Left kidney (tissue), 8 donors: Measurements from ENCODE around the gene EPO. TPM values are rescaled to one million over a fixed set of nuclear protein-coding genes. Genes with fewer than 3 reads are reported as not detected.

Source experiments
- DNase-seq: peaks from one replicate; pipeline ENCODE4 v3.0.0-alpha.2; 2013
- long read RNA-seq, 8 donors: transcript quantifications; one replicate each; lab custom pipeline, GENCODE V29; 2026
- polyA plus RNA-seq: library from polyadenylated mRNA; unstranded; fragments of 120-200 nt; gene quantifications from one replicate; pipeline ENCODE4 v1.2.1, GENCODE V29; 2013; ENCODE audit not compliant: insufficient read length

The EPO gene
- 0.20 TPM for polyA plus RNA-seq
- long read RNA-seq, donor 1 = 0 reads
- long read RNA-seq, donor 2 = 0 reads
- long read RNA-seq, donor 3 = 0 reads
- long read RNA-seq, donor 4 = 0 reads
- long read RNA-seq, donor 5 = 0 reads
- long read RNA-seq, donor 6 = 0 reads
- long read RNA-seq, donor 7 = 0 reads
- long read RNA-seq, donor 8 = 0 reads

DNA sequence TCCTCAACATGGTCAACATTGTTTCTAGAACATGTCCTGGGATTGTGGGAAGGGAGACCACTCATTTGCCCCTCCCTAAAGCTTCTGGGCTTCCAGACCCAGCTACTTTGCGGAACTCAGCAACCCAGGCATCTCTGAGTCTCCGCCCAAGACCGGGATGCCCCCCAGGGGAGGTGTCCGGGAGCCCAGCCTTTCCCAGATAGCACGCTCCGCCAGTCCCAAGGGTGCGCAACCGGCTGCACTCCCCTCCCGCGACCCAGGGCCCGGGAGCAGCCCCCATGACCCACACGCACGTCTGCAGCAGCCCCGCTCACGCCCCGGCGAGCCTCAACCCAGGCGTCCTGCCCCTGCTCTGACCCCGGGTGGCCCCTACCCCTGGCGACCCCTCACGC lies at the start of gene EPO:
Gene EPO (plus strand): TSS at position 190 of the 392 bp plus-strand sequence. CDS start 513 bp downstream, outside the sequence.
- DNase-seq = no peak

DNA sequence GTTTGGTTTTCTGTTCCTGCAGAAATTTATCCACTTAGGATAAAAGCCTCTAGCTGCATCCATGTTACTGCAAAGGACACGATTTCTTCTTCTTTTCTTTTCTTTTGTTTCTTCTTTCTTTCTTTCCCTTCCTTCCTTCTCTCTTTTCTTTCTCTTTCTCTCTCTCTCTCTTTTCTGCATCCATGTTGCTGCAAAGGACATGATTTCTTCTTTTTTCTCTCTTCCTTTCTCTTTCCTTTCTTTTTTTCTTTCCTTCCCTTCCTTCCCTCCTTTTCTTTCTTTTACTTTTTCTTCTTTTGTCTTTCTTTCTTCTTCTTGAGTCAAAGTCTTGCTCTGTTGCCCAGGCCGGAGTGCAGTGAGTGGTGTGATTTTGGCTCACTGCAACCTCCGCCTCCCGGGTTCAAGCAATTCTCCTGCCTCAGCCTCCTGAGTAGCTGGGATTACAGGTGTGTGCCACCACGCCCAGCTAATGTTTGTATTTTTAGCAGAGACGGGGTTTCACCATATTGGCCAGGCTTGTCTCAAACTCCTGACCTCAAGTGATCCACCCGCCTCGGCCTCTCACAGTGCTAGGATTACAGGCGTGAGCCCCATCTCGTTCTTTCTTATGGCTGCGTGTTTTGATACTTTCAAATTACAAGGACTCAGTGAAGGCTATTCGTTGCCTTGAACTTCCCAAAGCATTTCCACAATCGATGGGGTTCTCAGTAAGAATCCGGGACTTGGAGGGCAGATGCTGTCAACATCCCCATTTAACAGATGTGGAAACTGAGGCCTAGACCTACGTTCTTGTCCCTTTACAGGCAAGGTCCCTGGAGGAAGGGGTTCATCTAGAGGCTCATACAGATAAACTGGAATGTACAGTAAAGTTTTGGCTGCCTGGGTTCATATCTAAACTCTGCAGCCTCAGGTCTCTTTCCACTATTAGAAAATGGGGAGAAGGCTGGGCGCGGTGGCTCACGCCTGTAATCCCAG lies 48.6 kb upstream of the EPO start:
- no peak for DNase-seq

DNA sequence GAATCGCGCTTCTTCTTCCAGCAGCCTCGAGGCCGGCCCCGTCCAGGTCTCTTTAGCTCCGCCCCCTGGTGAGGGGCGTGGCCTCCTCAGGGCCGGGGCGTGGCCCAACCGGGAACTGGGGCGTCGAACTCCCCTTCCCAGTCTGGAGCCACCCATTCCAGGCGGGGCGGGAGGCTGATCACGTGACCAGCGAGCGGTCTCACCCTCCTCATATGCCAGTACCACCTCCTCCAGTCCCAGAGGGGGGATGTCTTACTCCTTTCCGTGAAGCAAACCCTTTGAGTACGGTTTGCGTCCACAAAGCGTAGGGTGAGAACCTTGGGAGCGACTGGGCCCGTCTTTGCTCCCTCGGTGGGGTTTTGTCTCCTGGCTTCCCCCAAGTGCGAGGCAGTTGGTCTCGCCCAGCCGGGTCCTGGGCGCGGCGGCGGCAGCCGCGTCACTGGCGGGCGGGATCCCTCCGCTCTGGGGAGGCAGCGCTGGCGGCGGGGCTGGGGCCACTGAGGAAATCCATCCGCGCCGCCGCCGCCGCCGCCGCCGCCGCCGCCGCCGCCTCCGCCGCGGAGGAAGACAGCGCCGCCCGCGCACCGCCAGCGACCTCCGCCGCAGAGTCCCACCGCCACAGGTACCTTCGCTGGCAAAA lies 46.8 kb upstream of the EPO start, which contains the start of gene GNB2:
Gene GNB2 (plus strand): TSS at position 439 of the 640 bp plus-strand sequence. CDS start 2,526 bp downstream, outside the sequence.
- DNase-seq = peak; percentile 99

DNA sequence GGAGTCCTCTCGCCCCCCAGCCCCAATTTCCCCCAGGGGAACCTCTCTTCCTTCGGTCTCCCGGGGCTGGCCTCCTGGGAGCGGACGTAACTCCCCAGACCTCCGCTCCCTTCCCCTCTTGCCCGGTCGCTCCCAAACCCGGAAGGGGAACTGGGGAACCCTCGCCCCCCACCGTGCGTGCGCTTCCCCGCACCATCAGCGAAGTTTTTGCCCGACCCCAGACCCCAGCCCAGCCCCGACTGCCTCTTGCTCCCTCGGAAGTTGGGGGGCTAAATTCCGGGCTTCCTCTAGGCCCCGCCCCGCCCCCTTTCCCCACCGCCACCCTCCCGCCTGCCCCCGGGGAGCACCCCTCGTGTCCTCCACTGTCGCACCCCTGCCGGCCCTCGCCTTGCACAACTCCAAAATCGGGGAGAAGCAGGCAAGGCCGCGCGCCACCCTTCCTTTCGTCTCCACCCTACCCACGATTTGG lies 46.3 kb upstream of the EPO start:
- DNase-seq = no peak

DNA sequence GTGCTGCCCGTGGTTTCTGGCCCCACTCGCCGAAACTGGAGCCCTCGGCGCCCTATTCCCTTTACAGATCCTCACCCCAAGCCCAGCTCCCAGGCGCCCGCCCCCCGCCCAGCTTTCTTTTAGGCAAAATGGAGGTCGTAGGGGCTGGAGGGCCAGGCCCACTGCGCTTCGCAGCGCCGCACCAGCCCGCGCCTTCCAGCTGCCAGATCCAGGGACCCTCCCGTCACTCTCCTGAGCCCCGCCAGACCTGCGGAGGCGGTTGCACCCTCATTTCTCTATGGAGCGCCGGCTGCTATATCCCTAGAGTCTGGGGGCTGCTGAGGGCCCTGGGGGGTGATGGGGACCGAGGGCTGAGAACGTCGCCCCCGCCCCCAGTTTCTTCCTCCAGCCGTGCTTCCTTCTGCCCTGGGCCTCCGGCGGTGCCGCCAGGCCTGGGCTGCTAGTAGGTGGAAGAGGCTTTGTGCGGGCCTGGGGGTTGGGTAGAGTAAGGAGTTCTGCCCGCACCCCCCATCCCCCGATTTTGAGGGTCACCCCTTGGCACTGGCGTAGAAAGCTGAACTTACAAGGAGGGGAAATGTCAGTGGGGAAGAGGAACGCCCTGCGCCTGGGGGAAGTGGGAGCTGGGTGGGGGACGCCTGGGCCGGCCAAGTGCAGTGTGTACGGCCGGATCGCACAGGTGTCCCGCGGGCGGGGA lies 45.7 kb upstream of the EPO start:
- DNase-seq = no peak

DNA sequence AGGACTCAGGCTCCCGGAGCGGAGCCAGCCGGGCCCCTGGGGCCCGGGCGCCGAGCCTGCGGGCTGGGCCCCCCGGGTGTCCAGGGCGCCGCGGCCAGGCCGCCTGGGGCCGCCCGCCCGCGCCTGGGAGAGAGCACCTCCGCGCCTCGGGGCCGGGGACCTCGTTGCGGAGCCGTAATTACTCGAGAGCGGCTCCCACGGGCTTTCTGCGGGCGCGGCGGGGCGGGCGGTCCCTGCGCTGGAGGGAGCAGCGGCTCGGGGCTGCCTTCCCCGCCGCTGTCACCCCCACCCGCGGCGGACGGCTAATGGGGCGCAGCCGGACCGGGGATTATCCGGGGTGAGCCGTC lies 45.2 kb upstream of the EPO start:
- DNase-seq = no peak

DNA sequence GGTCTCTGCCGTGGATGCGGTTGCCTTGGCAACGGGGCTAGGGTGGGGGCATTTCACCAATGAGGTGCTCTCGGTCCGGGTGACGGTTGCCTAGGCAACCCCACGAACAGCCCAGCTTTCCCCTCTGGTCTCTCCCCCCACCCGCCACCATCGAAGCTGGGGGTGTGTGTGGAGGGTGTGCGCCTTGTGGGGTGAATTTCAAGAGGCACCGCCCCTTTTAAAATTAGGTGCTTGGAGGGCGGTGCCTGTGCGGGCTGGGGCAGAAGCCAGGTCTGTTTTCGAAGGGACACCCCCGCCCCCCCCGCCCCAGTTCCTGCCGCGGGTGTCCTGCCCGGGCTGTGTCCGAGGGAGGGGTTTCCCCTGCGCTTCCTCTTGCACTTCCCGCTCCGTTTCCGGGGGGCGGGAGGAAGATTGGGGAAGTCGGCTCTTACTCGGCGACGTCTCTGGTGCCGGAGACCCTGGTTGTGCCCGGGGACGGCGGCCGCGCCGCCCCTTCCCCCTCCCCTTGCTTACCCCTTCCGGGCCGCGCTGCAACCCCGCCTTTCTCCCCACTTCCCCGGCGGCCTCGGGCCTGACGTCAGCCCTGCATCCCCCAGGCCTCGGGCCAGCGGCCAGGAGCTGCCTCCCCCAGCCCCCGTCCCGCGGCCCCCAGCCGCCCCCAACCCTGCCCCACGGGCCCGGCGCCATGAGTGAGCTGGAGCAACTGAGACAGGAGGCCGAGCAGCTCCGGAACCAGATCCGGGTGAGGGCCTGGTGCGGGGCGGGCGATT lies 44.5 kb upstream of the EPO start:
- peak; percentile 59 for DNase-seq

DNA sequence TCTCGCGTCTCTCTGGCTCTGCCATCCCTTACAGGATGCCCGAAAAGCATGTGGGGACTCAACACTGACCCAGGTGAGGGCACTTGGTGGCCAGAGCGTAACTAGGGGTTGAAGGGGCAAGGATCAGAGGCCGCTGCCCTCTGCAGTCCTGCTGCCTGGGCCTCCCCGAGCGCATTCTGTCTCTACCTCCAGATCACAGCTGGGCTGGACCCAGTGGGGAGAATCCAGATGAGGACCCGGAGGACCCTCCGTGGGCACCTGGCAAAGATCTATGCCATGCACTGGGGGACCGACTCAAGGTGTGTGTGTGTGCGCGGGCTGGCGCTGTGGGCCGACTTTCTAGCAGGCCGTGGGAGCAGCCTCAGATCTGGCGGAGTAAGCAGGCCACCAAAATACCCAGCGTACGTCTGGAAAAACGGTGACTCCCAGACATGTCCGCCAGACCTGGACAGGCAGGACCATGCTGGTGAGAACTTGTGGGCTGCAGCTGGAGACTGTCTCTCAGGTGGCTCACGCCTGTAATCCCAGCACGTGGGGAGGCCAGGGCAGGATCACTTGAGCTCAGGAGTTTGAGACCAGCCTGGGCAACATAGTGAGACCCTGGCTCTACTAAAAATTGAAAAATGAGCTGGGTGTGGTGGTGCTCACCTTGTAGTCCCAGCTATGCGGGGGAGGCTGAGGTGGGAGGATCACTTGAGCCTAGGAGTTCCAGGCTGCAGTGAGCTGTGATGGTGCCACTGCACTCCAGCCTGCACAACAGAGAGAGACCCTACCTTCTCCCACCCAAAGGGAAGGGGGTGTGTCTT lies 43.6 kb upstream of the EPO start:
- no peak for DNase-seq

DNA sequence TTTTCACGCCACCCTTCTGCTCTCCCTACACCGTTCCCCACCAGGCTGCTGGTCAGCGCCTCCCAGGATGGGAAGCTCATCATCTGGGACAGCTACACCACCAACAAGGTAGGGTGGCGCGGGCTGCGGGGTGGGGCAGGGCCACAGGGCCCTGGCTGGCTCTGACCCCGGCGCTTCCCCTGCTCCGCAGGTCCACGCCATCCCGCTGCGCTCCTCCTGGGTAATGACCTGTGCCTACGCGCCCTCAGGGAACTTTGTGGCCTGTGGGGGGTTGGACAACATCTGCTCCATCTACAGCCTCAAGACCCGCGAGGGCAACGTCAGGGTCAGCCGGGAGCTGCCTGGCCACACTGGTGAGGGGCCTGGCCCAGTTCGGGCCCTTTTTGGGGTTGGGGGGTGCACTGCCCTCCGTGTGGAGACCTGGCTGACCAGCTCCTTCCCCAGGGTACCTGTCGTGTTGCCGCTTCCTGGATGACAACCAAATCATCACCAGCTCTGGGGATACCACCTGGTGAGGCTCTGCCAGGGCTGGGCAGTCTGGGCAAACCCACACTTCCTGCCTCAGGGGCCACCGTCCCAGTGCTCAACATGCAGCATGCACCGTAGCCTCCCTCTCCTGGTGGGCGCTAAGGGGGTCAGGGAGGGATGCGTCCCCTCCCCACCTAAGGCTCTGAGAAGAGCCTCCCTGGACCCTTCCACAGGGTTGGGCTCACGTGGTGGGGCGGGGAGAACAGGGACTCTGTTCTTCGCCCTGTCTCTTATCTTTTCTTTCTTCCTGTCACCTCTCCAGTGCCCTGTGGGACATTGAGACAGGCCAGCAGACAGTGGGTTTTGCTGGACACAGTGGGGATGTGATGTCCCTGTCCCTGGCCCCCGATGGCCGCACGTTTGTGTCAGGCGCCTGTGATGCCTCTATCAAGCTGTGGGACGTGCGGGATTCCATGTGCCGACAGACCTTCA lies 42.7 kb upstream of the EPO start:
- no peak for DNase-seq

DNA sequence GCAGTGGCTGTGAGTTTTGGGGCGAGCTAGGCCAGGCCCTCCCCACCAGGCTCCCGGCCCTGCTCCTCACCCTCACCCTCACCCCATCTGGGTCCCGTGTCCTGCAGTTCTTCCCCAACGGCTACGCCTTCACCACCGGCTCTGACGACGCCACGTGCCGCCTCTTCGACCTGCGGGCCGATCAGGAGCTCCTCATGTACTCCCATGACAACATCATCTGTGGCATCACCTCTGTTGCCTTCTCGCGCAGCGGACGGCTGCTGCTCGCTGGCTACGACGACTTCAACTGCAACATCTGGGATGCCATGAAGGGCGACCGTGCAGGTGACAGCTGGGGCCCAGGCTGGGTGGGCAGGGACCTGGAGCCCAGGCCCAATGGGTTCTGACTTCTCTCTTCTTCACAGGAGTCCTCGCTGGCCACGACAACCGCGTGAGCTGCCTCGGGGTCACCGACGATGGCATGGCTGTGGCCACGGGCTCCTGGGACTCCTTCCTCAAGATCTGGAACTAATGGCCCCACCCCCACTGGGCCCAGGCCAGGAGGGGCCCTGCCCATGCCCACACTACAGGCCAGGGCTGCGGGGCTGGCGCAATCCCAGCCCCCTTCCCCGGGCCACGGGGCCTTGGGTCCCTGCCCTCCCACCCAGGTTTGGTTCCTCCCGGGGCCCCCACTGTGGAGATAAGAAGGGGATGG lies 41.8 kb upstream of the EPO start:
- no peak for DNase-seq

DNA sequence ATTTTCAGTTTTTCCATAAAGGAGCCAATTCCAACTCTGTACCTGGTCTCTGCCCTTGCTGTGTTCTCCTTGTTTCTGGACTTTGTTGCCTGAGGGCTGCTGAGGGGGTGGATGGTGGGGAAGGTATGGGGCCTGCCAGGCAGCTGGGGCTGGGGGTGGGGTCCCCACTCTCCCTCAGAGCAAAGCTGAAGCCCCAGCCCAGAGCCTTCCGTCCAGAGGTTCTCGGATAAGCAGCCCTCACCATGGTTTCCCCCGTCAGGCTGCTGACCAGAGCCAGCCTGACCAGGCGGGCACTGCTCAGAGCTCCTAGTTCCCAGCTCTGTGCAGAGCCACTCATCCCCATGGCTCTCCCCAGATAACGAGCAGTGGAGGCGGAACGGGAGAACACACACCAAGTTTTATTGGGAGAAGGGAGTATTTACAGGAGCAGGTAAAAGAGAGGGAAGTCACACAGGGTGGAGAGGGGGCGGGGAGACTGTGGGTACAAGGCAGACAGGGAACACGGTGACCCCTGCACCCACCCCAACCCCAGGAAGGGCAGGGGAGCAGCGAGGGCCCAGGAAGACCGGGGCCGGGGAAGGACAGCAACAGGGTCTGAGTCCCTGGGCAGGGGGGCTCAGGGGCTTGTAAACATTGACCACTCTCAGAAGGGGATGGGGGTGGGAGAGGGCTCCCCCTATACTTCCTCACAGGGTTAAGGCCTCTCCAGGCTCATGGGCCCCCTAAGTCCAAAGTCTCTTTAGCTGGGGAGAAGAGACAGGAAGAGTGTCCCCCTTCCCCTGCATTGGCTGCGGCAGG lies 40.9 kb upstream of the EPO start:
- no peak for DNase-seq

DNA sequence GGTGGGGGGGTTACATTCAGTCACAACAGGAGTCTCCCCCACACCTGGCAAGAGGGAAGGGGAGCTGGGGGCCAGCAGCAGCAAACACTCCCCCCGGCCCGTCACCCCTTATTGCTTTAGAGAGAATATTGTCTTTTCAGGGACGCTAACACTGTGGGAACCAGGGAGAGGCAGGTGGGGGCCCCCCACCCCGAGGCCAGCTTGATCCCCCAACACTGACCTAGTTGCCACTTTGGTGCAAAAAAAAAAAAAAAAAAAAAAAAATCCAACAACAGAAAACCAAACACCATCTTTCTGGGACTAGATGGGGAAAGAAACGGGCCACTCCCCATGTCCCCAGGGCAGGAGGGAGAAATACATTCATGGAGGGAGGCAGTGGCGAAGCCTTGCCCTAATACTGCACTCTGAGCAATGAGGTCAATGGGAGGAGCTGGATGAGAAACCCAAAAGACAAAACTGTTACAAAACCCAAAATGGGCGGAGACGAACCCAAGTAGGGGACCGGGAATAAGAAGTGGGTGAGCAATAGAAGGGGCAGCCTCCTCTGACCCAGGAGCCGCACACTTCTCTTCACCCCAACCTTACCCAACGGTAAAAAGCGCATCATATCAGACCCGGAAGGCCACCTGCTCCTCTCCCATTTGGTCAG lies 40.2 kb upstream of the EPO start:
- DNase-seq = no peak

DNA sequence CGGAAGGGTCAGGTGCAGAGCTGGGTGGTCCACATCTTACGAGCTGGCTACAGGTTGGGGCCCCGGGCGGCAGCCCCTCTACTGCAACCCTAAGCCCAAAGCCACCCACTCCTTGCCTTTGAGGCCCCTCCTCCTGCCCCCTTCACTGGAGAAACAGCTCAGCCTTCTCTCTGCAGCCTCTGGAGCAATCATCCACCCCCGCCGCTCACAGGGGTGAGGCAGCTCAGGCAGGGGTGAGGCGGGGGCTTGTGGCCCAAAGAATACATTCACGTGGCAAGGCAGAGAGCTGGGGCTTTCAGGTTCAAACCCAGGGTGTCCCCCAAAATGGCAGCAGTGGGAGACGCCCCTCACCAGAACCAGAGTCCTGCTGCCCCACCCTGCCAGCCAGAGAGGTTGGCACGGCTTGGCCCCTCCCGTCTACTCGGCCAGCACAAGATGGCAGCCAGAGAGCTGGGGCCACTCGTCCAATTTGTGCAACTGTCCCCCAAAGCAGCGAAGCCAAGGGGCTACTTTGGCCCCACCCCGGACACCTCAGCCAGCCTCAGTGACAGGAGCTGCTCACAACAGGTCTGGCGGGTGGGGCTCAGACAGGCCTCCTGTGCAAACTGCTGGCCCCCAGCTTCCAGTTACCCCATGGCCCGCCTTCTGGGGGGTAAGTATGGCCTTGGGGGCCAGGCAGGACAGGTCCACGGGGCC lies 39.5 kb upstream of the EPO start:
- no peak for DNase-seq

DNA sequence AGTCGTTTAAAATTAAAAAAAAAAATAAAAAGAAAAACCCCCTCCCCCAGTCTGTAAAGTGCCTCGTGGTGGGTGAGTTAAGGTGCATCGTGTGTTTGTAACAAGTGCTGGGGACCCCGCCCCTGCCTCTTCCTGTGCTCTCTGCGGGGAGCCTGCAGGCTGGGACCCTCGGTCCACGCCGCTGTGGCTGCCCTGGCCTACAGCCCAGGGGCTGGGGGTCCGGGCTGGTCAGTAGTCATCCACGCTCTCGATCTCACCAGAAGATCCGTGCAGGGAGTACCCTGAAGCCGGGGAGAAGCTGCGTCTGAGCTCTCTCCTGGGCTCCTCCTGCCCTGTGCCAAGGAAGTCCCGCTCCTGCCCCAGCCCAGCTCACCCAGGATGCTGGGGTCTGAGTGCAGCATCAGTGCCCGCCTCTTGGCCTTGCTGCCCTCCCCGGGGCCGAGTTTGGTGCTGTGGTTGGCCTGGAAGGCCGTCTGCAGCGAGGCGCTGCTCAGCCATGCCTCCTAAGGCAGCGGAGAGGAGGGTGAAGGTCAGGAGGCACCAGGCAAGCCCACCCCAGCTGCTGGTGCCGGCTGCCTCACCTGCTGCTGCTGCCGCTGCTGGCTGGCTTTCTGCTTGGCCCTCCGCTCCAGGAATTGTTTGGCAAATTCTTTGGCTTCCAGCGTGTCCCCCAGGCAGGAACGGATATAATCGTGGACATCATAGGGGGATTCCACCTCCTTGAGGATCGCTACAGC lies 38.6 kb upstream of the EPO start:
- no peak for DNase-seq

DNA sequence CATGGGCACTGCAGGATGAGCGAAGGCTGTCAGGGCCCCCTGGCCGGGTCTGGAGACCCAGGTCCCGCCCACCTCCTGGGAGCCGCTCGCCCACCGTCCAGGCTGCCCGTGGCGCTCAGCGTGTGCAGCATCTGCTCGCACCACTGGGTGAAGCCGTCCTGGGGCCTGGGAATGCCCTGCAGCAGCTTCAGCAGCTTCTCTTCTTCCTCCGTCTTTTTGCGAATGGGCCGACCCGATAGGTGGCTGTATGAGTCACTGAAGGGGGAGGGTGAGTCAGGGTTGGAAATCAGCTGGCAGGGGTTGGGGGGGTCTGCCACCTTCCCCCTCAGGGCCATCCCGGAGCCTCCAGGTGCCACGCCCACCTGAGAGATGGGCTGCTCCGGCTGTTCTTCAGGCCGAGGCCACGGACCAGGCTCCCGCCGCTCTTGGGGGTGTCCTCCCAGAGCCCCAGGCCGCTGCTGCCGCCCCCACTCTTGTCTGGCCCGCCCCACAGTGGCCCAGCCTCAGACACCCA lies 38.0 kb upstream of the EPO start:
- DNase-seq = no peak
